Fibroblast of pulmonary artery (primary cell): ENCODE measurements around the gene LPCAT2.
A peak's percentile ranks its signal among the peaks of the same experiment; 100 is the strongest.
"Not testable (repeated sequence)": the region's sequence is repeated elsewhere in the genome, so short reads cannot be mapped to it uniquely, and the experiment has no call there.

Experiments used
- DNase-seq: peaks from one replicate; pipeline ENCODE4 v3.0.0-alpha.2; 2010; ENCODE audit warnings: low read depth
- H3K4me3 ChIP-seq: replicated peaks from 2 replicates; pipeline ENCODE4 v1.5.1; 2011; ENCODE audit warnings: low read depth, mild to moderate bottlenecking, control low read depth, low read length, moderate library complexity
- CTCF ChIP-seq: IDR thresholded peaks from 2 replicates; pipeline ENCODE4 v1.5.1; 2011; ENCODE audit warnings: mild to moderate bottlenecking, control low read depth, low read length, inconsistent platforms; ENCODE audit errors: missing control alignments

The LPCAT2 gene

DNA sequence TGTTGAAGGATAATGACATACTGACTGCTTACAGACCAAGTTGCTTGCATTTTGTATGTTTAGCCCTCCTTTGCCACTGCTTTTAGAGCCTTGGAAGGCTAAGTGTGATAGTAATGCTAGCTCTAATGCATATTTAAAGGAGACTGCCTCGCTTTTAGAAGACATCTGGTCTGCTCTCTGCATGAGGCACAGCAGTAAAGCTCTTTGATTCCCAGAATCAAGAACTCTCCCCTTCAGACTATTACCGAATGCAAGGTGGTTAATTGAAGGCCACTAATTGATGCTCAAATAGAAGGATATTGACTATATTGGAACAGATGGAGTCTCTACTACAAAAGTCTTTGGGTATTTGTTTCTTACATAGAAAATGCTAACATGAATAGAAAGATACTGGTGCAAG is 76.8 kb downstream of the LPCAT2 start:
- no peak overlapping the region for H3K4me3 ChIP-seq
- DNase-seq: no peak
- no peak for TF ChIP-seq CTCF

DNA sequence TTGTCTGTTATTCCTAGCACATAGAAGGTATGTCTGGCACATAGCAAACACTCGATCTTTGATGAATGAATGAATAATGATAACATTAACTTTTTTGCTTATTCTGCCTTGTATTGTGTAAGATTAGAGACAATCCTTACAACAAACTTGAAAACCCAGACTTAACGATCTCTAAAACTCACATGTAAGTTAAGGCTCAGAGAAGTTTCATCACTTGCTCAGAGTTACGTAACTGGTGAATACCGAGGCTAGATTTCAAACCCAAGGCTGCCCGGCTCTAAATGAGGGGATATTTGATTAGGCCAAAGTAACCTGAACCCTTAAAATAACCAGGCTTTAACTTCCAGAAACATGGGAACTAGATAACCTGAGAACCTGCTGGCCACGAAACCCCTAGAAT is 79.9 kb downstream of the LPCAT2 start:
- TF ChIP-seq CTCF: no peak
- no peak overlapping the region for H3K4me3 ChIP-seq
- peak; percentile 7 for DNase-seq

- DNase-seq: no peak
- H3K4me3 ChIP-seq: no peak overlapping the region
- TF ChIP-seq CTCF: no peak
Observed at GRCh38 chr16:55592306-55592705, 83.4 kb downstream of the LPCAT2 start.

GRCh38 chr16:55597928-55598327 is 89.1 kb downstream of the LPCAT2 start:
- H3K4me3 ChIP-seq: no peak overlapping the region
- DNase-seq: no peak
- TF ChIP-seq CTCF: no peak

DNA sequence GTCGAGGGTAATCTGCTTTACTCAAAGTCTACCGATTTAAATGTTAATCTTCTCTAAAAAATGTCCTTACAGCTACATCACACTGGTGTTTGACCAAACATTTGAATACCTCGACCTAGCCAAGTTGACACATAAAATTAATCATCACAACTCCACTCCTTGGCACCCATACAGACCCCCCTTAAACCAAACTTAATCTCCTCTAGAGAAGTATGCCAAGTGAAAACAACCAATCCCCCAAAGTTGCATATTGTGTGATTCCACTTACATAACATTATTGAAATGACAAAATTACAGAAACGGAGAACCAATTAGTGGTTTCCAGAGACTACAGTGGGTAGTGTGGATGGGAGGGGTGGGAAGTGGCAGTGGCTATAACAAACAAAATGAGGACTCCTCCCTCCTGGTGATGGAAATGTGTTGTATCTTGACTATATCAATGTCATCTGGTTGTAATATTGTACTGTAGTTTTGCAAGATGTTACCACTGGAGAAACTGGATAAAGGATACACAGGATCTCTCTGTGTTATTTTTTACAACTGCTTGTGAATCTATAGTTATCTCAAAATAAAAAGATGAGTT is 97.0 kb downstream of the LPCAT2 start:
- TF ChIP-seq CTCF: no peak
- H3K4me3 ChIP-seq: no peak overlapping the region
- DNase-seq: no peak

GRCh38 chr16:55613613-55614335 is 104.9 kb downstream of the LPCAT2 start:
- H3K4me3 ChIP-seq: no peak overlapping the region
- peak; percentile 13 for DNase-seq
- no peak for TF ChIP-seq CTCF

DNA sequence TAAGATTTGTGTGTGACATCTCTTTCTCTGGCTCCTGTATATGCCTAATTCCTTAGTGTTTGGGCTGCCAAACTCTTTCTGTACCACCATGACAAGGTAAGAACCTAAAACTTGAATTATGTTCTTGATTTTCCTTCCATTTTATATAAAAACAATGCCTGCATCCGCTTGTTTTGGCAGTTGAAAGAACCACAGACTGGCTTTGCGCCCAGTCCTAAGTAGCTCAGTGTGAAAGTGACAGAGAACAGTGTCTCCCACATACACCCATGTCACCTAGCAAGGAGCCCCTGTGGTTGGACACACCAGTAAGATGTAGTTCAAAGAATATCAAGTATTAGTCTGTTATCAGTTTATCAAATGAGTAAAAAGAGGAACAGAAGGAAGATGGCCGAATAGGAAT is 106.2 kb downstream of the LPCAT2 start:
- no peak for DNase-seq
- TF ChIP-seq CTCF: no peak
- no peak overlapping the region for H3K4me3 ChIP-seq

DNA sequence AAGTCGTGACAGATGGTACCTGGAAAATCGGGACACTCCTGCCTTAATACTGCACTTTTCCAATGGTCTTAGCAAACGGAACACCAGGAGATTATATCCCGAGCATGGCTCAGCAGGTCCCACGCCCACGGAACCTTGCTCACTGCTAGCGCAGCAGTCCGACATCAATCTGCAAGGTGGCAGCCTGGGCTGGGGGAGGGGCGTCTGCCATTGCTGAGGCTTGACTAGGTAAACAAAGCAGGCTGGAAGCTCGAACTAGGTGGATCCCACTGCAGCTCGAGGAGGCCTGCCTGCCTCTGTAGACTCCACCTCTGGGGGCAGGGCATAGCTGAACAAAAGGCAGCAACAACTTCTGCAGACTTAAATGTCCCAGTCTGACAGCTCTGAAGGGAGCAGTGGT is 106.8 kb downstream of the LPCAT2 start:
- DNase-seq, H3K4me3 ChIP-seq: not testable (repeated sequence)
